Measurements from ENCODE around the gene UMODL1.
A peak's percentile ranks its signal among the peaks of the same experiment; 100 is the strongest.

DNA sequence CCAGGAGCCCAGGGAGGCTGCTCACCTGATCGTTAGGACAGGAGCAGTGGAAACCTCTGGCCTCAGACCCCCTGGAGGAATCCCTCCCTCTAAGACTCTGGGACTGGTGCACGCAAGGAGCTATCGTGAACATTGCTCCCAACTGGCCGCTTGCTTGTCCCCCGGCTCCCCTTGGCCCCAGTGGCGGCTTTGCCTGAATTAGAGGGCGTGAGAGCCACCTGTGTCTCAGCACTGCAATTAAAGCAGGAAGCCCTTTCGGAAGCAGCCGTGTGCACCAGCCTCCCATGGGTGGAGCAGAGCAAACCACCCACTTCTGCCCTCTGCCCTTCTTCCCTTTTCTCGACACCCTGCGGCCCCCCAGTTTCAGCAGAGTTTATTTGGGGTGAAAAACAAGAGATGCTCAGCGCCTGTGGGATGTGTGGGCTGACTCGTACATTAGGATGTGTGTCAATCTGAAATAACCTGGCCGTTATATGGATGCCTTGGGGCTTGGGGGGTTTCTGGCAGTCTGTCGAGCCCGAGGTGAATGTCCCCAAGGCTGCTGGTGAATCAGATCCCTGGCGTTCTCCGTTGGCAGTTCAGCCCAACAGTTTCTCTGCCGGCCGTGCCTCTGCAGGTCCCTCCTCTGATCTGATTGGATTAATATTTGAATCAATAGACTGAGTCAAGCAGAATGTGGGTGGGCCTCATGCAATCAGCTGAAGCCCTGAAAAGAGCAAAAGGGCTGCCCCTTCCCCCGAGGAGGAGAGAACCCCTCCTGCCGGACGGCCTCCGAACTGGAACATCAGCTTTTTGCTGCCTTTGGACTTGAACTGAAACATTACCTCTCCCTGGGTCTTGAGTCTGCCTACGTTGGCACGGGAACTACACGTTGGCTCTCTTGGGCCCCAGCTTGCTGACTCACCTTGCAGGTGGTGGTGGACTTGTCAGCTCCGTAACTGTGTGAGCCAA is 7.3 kb upstream of the UMODL1 start:
- no peak for TF ChIP-seq POLR2A (IDR thresholded peaks at IDR 0.05)
- TF ChIP-seq, protein P1, sequence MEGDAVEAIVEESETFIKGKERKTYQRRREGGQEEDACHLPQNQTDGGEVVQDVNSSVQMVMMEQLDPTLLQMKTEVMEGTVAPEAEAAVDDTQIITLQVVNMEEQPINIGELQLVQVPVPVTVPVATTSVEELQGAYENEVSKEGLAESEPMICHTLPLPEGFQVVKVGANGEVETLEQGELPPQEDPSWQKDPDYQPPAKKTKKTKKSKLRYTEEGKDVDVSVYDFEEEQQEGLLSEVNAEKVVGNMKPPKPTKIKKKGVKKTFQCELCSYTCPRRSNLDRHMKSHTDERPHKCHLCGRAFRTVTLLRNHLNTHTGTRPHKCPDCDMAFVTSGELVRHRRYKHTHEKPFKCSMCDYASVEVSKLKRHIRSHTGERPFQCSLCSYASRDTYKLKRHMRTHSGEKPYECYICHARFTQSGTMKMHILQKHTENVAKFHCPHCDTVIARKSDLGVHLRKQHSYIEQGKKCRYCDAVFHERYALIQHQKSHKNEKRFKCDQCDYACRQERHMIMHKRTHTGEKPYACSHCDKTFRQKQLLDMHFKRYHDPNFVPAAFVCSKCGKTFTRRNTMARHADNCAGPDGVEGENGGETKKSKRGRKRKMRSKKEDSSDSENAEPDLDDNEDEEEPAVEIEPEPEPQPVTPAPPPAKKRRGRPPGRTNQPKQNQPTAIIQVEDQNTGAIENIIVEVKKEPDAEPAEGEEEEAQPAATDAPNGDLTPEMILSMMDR (IDR thresholded peaks at IDR 0.05): peak in 2 of 6 experiments; percentile 6 to 20

All from adrenal gland (tissue), 5 donors.